OCI-LY7 (cell line): Measurements from ENCODE around the gene PALLD. TPM values are rescaled to one million over a fixed set of nuclear protein-coding genes. Genes with fewer than 3 reads are reported as not detected.

Experiments used
- BruUV-seq: library from RNA; stranded (reverse); fragments of 400-500 nt; replicated peaks from 2 replicates; lab custom pipeline; 2021; lab: Mats Ljungman, UMichigan
- CTCF ChIA-PET: fragments of 300-600 bp; sonication (Branson Sonifier 250); formaldehyde crosslinking; loops from one replicate; lab custom pipeline; 2022; ENCODE audit warnings: antibody characterized with exemption; ENCODE audit not compliant: unreplicated experiment; lab: Charles Lee
- POLR2A ChIA-PET: fragments of 300-600 bp; sonication (Branson Sonifier 250); formaldehyde crosslinking; loops from one replicate; lab custom pipeline; 2022; ENCODE audit warnings: antibody characterized with exemption; lab: Charles Lee
- DNase-seq: peaks from one replicate; pipeline ENCODE4 v3.0.0-alpha.2; 2015; ENCODE audit warnings: low spot score
- H2AFZ ChIP-seq: fragments of 200-600 bp; sonication (generic), shearing (Covaris generic); 2 replicates; pipeline ENCODE4 v1.6.1; 2014; ENCODE audit warnings: mild to moderate bottlenecking, antibody characterized with exemption, low read length, moderate library complexity
- H3K27ac ChIP-seq: fragments of 200-600 bp; sonication (generic); 2 replicates; pipeline ENCODE4 v1.5.1; 2014; ENCODE audit warnings: mixed run types, low read depth, mild to moderate bottlenecking, moderate library complexity, low read length, inconsistent platforms; ENCODE audit not compliant: poor library complexity, severe bottlenecking
- H3K36me3 ChIP-seq: fragments of 200-600 bp; sonication (generic); 2 replicates; pipeline ENCODE4 v1.6.1; 2014; ENCODE audit warnings: mild to moderate bottlenecking, antibody characterized with exemption, low read length, moderate library complexity, mixed read lengths; ENCODE audit not compliant: insufficient read depth
- H3K4me1 ChIP-seq: fragments of 200-600 bp; sonication (generic); 2 replicates; pipeline ENCODE4 v1.5.1; 2014; ENCODE audit warnings: mild to moderate bottlenecking, low read length; ENCODE audit not compliant: insufficient read depth, poor library complexity, severe bottlenecking
- H3K4me2 ChIP-seq: fragments of 200-600 bp; sonication (generic); 2 replicates; pipeline ENCODE4 v1.6.1; 2014; ENCODE audit warnings: mild to moderate bottlenecking, low read length
- H3K4me3 ChIP-seq: fragments of 200-600 bp; sonication (generic); 2 replicates; pipeline ENCODE4 v1.5.1; 2014; ENCODE audit warnings: mild to moderate bottlenecking, low read depth, low read length; ENCODE audit not compliant: poor library complexity, severe bottlenecking
- H3K79me2 ChIP-seq: fragments of 200-600 bp; sonication (generic); 2 replicates; pipeline ENCODE4 v1.6.1; 2016; ENCODE audit warnings: low read depth, mild to moderate bottlenecking, low read length, moderate library complexity, mixed read lengths; ENCODE audit not compliant: insufficient read depth
- H3K9me2 ChIP-seq: fragments of 200-600 bp; sonication (generic); 2 replicates; pipeline ENCODE4 v1.6.1; 2016; ENCODE audit warnings: mild to moderate bottlenecking, low read length, mixed read lengths; ENCODE audit not compliant: insufficient read depth
- H3K9me3 ChIP-seq: fragments of 200-600 bp; sonication (generic); 2 replicates; pipeline ENCODE4 v1.6.1; 2014; ENCODE audit warnings: mild to moderate bottlenecking, mixed run types, low read length, mixed read lengths
- H4K20me1 ChIP-seq: fragments of 200-600 bp; sonication (generic); 2 replicates; pipeline ENCODE4 v1.6.1; 2014; ENCODE audit warnings: mild to moderate bottlenecking, antibody characterized with exemption, low read length, moderate library complexity, mixed read lengths; ENCODE audit not compliant: insufficient read depth
- EZH2phosphoT487 ChIP-seq: fragments of 200-600 bp; sonication (generic); IDR thresholded peaks from 2 replicates; pipeline ENCODE4 v1.6.1; 2018; ENCODE audit warnings: low read depth, borderline replicate concordance, mild to moderate bottlenecking, mixed run types, antibody characterized with exemption, low read length, moderate library complexity, mixed read lengths
- intact Hi-C: fragments of 100-400 bp; cut with micrococcal nuclease; formaldehyde crosslinking; loops from one replicate; pipeline ENCODE4 v1.10.0; 2022; ENCODE audit not compliant: unreplicated experiment
- total RNA-seq, 2 experiments: library from RNA; depleted of rRNA in 1 of 2; stranded (reverse); fragments of >200 nt in 1 of 2; shearing (Covaris generic) in 1 of 2; gene quantifications; 2 replicates each; pipeline ENCODE4 v1.2.3, GENCODE V29; 2014 to 2022
- TF ChIP-seq, protein P1 (sequence below): fragments of 200-600 bp; sonication (generic); conservative IDR thresholded peaks from 2 replicates; pipeline ENCODE4 v1.5.1; 2014; ENCODE audit warnings: mild to moderate bottlenecking, antibody characterized with exemption, low read length, moderate library complexity, mixed read lengths

The PALLD gene
- total RNA-seq, 2 experiments from 2014 or later, result 0.73 to 2.8 TPM

DNA sequence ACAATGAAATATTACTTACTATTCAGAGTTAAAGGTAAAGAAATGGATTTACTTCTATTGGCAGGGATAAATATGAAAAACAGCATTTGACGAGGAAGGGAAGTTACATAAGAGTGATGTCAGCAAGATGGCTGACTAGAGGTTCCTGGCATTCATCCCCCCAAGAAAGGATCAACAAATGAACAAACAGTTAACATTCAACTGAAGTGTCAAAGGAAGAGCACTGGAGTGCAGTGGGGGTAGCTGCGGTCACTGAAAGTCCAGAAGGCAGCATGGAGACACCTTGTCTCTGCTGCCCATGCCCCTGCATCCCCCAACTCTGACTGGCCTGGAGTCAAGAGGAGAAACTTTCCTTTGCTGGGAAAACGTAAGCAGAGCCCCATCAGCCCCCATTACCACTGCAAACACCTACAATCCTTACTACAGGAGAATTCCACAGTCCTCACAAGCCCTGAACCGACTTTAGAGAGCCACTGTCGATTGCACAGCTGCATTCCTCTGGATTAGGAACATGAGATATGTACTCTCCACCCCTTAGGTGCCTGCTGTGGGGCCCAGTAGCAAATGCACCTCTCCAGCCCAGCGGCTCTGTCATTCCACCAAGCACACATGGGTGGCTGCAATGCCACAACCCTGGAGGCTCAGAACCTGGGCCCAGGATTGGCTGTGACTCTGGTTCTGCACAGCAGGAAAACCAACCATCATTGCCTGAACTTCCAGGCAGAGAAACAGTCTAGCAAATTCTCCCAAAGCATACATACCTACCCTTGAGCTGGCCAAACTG lies 433.8 kb downstream of the PALLD start:
- Histone ChIP-seq H3K4me2 (no peak overlapping the region), H3K27ac (no peak overlapping the region), H3K79me2 (no peaks in the 10 kb centered on the region), H3K4me1 (no peaks in the 10 kb centered on the region), H4K20me1 (no peaks in the 10 kb centered on the region), H3K9me3 (peaks cover 13% of the 10 kb centered on the region; the same call in 1 of the 2 replicates), H3K4me3 (no peak overlapping the region), H3K9me2 (no peaks in the 10 kb centered on the region), H2AFZ (no peak overlapping the region), H3K36me3 (no peaks in the 10 kb centered on the region)
- no TSS peak for BruUV-seq
- DNase-seq, result no peak
- CTCF ChIA-PET, result no interaction called here
- intact Hi-C loops, result no loop called here
- POLR2A ChIA-PET, result no interaction called here
- TF ChIP-seq, protein P1, sequence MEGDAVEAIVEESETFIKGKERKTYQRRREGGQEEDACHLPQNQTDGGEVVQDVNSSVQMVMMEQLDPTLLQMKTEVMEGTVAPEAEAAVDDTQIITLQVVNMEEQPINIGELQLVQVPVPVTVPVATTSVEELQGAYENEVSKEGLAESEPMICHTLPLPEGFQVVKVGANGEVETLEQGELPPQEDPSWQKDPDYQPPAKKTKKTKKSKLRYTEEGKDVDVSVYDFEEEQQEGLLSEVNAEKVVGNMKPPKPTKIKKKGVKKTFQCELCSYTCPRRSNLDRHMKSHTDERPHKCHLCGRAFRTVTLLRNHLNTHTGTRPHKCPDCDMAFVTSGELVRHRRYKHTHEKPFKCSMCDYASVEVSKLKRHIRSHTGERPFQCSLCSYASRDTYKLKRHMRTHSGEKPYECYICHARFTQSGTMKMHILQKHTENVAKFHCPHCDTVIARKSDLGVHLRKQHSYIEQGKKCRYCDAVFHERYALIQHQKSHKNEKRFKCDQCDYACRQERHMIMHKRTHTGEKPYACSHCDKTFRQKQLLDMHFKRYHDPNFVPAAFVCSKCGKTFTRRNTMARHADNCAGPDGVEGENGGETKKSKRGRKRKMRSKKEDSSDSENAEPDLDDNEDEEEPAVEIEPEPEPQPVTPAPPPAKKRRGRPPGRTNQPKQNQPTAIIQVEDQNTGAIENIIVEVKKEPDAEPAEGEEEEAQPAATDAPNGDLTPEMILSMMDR, result no peak
- TF ChIP-seq EZH2phosphoT487, result no peak

DNA sequence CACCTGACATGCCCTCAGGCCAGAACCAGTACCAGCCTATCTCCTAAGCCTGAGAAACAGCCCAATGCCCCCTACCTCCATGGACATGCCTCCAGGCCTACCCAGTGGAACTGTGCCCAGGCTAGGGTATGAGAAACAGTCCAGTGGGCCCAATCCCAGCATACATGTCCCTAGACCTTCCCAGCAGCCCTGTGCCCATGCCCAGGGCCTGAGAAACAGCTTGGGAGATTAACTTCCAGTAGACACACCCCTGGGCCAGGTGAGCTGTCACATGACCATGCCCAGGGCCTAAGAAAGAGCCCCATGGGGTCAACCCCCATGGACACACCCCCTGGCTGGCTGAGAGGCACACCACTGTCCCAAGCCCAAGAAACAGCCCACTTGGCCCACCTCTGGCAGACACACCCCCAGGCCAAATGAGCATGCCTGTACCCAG lies 434.4 kb downstream of the PALLD start:
- TF ChIP-seq EZH2phosphoT487, result no peak
- TF ChIP-seq, protein P1, result no peak
- no TSS peak for BruUV-seq
- Histone ChIP-seq H3K79me2 (no peaks in the 10 kb centered on the region), H3K27ac (no peak overlapping the region), H3K9me2 (no peaks in the 10 kb centered on the region), H2AFZ (no peak overlapping the region), H3K4me2 (no peak overlapping the region), H4K20me1 (no peaks in the 10 kb centered on the region), H3K36me3 (no peaks in the 10 kb centered on the region), H3K9me3 (peaks cover 13% of the 10 kb centered on the region; the same call in 1 of the 2 replicates), H3K4me3 (no peak overlapping the region), H3K4me1 (no peaks in the 10 kb centered on the region)
- intact Hi-C loops, result no loop called here
- CTCF ChIA-PET, result no interaction called here
- POLR2A ChIA-PET, result no interaction called here
- no peak for DNase-seq

DNA sequence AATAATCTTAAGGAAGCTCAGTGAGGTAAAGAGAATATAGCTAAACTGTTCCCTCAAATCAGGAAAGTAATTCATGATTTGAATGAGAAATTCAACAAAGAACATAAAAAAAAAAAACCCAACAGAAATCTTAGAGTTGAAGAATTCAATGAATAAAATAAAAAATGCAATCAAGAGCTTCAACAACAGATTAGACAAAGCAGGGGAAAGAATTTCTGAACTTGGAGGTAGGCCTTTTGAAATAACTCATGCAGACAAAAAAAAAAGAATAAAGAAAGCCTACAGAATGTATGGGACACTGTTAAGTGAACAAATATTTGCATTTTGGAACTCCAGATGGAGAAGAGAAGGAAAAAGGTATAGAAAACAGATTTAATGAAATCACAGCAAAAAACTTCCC lies 435.3 kb downstream of the PALLD start:
- TF ChIP-seq EZH2phosphoT487, result no peak
- TF ChIP-seq, protein P1, result no peak
- ChIA-PET CTCF (no interaction called here), POLR2A (interaction anchor here (0.6 to 0.7 kb wide), 2 partner anchors 52 to 425 kb away, joined by 3 read pairs; no protein-coding TSS in a partner anchor)
- H3K36me3 ChIP-seq, result no peaks in the 10 kb centered on the region
- no peak for DNase-seq
- H3K4me1 ChIP-seq, result no peaks in the 10 kb centered on the region
- no peak overlapping the region for H2AFZ ChIP-seq
- H3K9me3 ChIP-seq, result peaks cover 13% of the 10 kb centered on the region; the same call in 1 of the 2 replicates
- no peak overlapping the region for H3K4me2 ChIP-seq
- no peak overlapping the region for H3K27ac ChIP-seq
- H4K20me1 ChIP-seq, result no peaks in the 10 kb centered on the region
- intact Hi-C loops, result no loop called here
- H3K4me3 ChIP-seq, result no peak overlapping the region
- no peaks in the 10 kb centered on the region for H3K79me2 ChIP-seq
- BruUV-seq, result no TSS peak
- no peaks in the 10 kb centered on the region for H3K9me2 ChIP-seq
